Activated T-cell treated with anti-CD3 and anti-CD28 coated beads for 4 hours (primary cell): Measurements from ENCODE around the gene BRD9.
"Not testable (repeated sequence)": the region's sequence is repeated elsewhere in the genome, so short reads cannot be mapped to it uniquely, and the experiment has no call there.

ENCODE experiments used
- DNase-seq: peaks from one replicate; pipeline ENCODE4 v3.0.0-alpha.2; 2020

BRD9 gene

DNA sequence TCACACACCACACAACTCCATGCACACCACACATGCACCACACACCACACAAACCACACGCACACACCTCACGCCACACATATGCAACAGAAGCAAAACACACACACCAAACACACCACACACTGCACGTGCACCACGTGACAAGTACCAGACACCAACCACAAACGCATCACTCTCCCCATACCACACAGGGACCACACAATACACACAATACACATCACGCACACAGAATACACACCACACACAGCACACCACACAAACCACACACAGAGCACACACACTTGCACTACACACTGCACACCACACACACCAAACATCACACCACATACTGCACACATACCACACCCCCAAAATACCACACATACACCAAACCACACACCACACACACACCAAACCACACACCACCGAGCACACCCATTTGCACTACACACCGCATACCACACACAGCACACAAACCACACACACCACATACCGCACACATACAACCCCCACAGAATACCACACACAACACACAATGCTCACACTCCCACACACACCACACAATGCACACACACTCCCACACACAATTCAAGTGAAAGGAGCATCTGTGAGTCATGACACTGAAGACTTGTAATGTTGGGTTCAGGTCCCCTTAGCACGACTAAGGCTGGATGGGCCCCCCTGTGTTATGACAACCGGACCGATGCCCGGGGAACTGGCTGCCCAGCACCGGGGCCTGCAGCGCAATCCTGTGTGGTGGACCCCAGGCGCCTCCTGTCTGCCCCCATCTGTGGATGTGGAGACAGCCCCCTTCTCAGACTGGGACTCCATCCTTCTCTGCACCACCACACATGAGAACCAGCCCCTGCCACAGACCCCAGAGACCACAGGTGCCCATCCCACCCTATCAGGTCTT, 35.8 kb downstream of the BRD9 start:
- DNase-seq, result no peak

DNA sequence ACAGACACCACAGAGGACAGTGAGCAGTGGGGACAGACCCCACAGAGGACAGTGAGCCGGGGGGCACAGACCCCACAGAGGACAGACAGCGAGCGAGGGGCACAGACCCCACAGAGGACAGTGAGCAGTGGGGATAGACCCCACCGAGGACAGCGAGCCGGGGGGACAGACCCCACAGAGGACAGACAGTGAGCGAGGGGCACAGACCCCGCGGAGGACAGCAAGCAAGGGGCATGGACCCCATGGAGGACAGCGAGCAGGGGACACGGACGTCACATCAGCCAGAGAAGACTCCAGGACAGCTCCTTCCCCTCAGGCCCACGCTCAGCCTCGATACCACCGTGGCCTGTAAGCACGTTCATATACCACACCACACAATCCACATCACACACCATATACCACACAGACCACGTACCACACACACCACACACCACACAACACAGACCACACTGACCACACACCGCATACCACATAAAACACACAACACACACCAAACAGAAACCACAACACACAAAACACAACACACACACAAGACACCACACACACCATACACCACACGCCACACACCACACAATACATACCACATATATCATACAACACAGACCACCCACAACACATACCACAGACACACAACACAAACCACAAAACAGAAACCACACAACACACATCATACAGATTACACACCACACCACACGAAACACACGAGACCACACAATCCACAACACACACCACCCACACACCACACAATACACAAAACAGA, 36.6 kb downstream of the BRD9 start:
- no peak for DNase-seq

DNA sequence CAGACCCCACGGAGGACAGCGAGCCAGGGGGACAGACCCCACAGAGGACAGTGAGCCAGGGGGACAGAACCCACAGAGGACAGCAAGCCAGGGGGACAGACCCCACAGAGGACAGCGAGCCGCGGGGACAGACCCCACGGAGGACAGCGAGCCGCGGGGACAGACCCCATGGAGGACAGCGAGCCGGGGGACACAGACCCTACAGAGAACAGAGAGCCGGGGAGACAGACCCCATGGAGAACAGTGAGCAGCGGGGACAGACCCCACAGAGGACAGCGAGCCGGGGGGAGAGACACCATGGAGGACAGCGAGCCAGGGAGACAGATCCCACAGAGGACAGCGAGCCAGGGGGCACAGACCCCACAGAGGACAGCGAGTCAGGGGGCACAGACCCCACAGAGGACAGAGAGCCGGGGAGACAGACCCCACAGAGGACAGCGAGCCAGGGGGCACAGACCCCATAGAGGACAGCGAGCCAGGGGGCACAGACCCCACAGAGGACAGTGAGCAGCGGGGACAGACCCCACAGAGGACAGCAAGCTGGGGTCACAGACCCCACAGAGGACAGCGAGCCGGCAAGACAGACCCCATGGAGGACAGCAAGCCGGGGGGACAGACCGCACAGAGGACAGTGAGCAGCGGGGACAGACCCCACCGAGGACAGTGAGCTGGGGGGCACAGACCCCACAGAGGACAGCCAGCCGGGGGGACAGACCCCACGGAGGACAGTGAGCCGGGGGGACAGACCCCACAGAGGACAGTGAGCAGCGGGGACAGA, 37.4 kb downstream of the BRD9 start:
- DNase-seq, result no peak

- no peak for DNase-seq
Measured at GRCh38 chr5:854217-854616, 38.4 kb downstream of the BRD9 start.

DNA sequence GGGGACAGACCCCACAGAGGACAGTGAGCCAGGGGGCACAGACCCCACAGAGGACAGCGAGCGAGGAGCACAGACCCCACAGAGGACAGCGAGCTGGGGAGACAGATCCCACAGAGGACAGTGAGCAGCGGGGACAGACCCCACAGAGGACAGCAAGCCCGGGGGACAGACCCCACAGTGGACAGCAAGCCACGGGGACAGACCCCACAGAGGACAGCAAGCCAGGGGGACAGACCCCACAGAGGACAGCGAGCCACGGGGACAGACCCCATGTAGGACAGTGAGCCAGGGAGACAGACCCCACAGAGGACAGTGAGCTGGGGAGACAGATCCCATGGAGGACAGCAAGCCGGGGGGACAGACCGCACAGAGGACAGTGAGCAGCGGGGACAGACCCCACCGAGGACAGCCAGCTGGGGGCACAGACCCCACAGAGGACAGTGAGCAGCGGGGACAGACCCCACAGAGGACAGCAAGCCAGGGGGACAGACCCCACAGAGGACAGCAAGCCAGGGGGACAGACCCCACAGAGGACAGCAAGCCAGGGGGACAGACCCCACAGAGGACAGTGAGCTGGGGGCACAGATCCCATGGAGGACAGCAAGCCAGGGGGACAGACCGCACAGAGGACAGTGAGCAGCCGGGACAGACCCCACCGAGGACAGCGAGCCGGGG, 39.0 kb downstream of the BRD9 start:
- DNase-seq, result not testable (repeated sequence)

DNA sequence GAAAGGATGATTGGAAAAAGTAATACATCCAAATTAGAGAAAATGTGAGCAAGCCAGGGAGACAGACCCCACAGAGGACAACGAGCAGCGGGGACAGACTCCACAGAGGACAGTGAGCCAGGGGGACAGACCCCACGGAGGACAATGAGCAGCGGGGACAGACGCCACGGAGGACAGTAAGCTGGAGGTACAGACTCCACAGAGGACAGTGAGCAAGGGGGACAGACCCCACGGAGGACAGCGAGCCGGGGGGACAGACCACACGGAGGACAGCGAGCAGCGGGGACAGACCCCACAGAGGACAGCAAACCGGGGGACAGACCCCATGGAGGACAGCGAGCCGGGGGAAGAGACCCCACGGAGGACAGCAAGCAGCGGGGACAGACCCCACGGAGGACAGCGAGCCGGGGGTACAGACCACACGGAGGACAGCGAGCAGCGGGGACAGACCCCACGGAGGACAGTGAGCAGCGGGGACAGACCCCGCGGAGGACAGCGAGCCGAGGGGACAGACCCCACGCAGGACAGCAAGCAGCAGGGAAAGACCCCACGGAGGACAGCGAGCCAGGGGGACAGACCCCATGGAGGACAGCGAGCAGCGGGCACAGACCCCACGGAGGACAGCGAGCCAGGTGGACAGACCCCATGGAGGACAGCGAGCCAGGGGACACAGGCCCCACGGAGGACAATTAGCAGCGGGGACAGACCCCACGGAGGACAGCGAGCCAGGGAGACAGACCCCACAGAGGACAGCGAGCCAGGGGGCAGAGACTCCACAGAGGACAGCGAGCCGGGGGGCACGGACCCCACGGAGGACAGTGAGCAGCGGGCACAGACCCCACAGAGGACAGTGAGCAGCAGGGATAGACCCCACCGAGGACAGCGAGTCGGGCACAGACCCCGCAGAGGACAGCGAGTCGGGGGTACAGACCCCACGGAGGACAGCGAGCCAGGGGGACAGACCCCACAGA, 39.9 kb downstream of the BRD9 start:
- DNase-seq, result no peak

- DNase-seq, result no peak
Measured at GRCh38 chr5:852018-852417, 40.6 kb downstream of the BRD9 start.

DNA sequence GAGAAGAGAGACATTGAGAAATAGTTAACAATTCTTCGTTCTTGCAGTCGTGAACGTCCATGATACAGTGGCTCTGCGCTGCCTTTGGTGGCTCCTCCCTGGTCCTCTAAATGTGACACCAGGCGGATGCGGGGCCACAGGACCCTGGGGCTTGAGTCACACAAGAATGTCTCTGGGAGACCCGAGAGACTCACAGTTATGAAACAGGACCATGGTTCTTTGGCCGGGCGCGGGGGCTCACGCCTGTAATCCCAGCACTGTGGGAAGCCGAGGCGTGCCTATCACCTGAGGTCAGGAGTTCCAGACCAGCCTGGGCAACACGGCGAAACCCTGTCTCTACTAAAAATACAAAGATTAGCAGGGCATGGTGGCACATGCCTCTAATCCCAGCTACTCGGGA, 41.0 kb downstream of the BRD9 start:
- no peak for DNase-seq

GRCh38 chr5:851076-851475, 41.5 kb downstream of the BRD9 start:
- no peak for DNase-seq

DNA sequence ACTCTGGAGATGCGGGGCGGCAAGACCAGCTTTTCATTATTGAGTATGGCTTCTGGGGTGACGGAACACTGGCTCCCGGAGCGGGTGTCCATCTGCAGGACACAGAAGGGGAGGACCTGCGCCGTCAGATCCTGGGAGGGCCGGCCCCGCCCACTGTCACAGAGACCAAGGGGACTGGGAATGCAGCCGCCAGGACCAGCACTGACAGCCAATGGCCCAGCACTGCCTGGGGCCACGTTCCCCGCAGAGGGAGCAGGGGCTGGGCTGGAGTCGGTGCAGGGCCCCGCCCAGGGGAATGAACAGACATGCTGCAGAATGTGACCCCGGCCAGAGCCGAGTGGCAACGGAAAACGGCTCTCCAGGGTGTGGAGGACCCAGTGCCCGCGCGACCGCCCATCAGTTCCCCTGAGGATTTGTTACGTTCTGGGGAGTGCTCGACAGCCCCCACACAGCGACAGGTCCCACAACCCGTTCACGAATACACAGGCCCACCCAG, 42.0 kb downstream of the BRD9 start, which contains the start of gene ZDHHC11:
TSS of gene ZDHHC11 (minus strand) at position 476 of the 496 bp plus-strand sequence. CDS start at position 92, 384 bp downstream.
- DNase-seq, result no peak

DNA sequence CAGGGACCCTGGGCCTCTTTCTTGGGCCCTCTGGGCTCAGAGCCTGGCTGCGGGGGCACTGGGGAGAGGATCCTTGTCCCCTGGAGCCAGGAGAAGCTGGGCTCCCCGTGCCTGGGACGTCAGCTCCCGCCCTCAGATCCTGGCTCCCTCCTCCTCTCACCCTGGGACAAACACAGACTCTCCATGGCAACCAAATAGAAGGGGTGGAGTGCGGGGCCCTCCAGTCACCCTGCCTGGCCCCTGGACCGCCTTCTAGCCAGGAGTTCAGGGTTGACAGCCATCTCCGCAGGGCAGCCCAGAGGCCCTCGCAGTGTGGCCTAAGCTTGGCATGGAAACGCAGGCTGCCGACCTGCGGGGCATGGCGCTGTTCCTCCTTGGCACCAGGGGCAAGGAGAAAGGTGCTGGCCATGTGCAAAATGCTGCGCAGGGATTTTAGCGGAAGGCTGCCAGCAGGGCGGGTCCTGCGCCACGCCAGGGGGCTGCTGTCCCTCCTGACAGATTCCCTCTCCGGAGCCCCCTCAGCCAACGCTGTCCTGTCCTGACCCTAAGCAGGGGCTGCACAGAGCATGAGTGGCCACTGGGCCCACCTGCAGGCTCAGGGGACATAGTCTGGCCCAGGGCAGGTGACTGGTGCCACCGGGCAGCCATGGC, 42.8 kb downstream of the BRD9 start:
- no peak for DNase-seq

- DNase-seq, result no peak
Measured at GRCh38 chr5:848671-849111, 43.9 kb downstream of the BRD9 start.

- DNase-seq, result not testable (repeated sequence)
Measured at GRCh38 chr5:847736-848135, 44.9 kb downstream of the BRD9 start.

DNA sequence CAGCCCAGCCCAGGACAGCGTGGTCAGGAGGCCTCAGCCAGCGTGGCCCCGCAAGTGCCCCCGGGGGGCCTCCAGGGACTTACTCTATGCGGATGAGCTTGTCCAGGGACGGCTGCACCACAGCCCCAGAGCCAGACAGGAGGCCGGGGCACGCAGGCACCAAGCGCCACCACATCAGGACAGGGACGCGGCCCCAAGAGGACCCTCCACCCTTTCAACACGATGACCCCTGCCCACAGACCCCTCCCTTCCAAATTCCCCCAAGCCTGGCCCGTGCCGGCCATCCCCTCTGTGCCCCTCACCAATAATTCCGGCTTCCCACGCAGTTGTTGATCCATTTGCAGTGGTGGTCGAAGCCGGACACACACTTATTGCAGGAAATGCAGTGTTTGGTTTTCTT, 45.4 kb downstream of the BRD9 start:
- not testable (repeated sequence) for DNase-seq

GRCh38 chr5:846602-847091, 46.0 kb downstream of the BRD9 start:
- DNase-seq, result not testable (repeated sequence)

DNA sequence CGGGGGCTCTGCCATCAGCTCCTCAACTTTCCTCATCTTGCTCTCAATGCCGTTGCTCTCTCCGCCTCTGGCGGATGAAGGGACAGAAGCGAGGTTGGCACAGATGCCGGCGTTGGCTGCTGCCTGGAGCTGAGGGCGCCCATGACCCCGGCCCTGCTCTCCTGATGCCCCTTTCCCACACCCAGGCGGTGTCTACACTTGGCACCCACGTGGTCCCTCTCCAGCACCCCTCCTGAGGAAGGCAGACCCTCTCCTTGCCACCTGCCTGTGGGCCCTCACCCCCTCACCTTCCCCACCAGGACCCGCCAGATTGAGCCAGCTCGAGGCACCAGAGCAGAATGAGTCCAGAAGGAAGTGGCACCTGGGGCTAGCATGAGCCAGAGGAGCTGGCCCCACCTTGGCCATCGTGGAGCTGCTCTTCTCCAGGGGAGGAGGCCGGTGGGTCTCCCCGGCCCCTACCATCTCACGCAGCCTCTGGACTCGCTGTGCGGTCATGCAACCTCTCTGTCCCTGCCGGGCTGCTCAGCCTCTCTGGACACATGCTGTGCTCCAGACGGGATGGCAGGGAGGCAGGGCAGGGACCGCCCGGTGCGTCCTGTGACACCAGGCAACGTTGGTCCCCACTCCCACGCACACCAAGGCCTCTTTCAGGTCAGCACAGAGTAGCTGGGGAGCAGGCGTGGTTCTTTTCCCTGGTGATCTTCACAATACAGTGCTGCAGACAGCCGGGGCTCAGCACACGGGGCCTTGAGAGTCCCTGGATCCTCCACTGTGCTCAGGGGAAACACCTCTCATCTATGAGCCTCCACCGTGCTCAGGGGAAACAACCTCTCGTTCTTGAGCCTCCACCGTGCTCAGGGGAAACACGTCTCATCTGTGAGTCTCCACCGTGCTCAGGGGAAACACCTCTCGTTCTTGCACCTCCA, 46.7 kb downstream of the BRD9 start:
- DNase-seq, result not testable (repeated sequence)

DNA sequence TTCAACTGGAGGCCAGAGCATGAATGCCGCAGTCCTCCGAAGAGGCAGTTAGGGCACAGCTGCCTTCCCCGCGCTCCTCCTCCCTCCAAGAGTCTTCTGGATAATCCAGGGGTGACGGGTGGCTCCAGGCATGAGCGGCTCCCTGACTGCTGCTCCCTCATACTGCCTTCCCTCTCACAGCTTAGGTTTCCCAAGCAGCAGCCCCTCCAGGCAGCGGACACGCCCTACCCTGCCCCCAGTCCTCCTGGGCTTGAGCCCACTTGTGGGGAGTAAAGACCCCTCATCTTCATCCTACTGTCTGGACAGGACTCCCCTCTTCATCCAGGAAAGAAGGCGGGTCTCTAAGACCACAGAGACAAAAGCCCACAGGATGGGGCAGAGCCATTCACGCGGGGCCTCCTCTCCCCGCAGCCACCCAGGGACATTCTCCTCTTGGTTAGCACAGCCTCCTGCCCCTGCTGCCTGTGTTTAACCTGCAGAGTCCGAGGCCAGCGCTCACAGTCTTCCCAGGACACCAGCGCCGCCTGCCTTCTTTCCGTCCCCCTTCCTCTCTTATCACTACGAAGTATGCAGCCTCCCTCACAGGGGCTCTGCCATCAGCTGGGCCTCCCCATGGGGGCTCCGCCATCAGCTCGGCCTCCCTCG, 47.4 kb downstream of the BRD9 start:
- not testable (repeated sequence) for DNase-seq

GRCh38 chr5:844426-844825, 48.2 kb downstream of the BRD9 start:
- not testable (repeated sequence) for DNase-seq

- DNase-seq, result not testable (repeated sequence)
Measured at GRCh38 chr5:843926-844325, 48.7 kb downstream of the BRD9 start.
